GM19397 (cell line): ENCODE measurements around the gene C21orf58.
A peak's percentile ranks its signal among the peaks of the same experiment; 100 is the strongest.
"Not testable (repeated sequence)": the region's sequence is repeated elsewhere in the genome, so short reads cannot be mapped to it uniquely, and the experiment has no call there.

Experiments
- ATAC-seq: cut with Tn5 transposase; IDR thresholded peaks from one replicate; pipeline ENCODE4 v1.9.1; 2021; ENCODE audit warnings: mild to moderate bottlenecking, moderate library complexity; ENCODE audit not compliant: unreplicated experiment

Gene C21orf58

GRCh38 chr21:46325073-46325912 lies 1.6 kb upstream of the C21orf58 start:
- no peak for ATAC-seq

- peak; percentile 62 for ATAC-seq
Observed at GRCh38 chr21:46324390-46325072, 861 bp upstream of the C21orf58 start.

- peak; percentile 3 for ATAC-seq
Observed at GRCh38 chr21:46323227-46323709, 402 bp downstream of the C21orf58 start.

DNA sequence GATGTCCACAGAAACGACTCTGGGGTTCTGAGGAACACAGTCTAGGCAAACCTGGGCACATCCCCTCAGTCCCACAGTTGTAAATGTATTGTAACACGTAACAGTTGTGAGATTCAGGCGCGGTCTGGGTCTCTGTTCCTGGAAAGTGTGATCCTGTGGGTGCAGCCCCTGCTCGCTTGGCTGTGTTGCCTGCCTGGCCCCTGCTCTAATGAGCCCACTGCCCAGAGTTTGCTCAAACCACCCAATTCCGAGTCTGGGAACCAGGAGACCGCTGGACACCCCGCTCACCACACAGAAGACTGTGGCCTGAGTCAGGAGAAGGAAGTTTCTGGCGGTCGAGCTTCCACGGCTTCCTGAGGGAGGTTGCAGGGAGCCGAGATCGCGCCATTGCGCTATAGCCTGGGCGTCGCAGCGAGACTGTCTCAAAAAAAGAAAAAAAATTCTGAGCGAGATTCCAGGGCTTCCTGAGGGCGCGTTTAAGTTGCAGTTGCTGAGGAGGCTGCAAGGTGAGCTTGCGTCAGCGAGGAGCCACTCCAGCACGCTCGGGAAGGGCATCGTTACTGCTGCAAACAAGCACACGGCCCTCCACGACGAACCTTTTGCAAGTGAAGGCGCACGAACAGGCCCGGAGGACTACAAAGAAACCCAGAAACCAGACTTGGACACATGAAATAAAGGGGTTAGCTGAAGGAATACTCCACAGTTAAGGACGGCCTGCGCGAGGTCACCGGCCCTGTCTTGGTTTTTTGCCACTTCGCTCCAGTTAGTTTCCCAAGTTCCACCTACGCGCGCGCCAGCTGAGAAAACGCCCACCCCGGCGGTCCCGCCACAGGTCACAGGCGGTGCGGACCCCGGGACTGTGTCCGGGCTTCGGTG lies 1.1 kb downstream of the C21orf58 start:
- ATAC-seq = no peak

DNA sequence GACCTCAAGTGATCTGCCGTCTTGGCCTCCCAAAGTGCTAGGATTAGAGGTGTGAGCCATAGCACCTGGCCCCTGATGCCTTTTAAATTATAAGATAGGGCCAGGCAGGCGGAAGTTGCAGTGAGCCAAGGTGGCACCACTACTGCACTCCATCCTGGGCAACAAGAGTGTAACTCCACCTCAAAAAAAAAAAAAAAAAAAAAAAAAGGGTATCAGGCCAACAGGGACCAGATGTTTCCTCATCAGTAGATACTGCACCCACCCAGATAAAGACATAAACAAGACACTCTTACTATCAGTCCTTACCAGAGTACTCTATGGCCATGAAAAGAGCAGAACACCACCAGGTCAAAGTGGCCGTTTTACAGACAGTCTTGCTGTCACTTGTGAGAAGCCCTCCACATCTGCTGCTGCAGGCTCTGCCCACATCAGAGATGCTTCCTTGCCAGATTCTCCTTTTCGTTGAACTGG lies 3.3 kb downstream of the C21orf58 start:
- ATAC-seq = no peak

GRCh38 chr21:46319186-46319585 lies 4.5 kb downstream of the C21orf58 start:
- no peak for ATAC-seq

DNA sequence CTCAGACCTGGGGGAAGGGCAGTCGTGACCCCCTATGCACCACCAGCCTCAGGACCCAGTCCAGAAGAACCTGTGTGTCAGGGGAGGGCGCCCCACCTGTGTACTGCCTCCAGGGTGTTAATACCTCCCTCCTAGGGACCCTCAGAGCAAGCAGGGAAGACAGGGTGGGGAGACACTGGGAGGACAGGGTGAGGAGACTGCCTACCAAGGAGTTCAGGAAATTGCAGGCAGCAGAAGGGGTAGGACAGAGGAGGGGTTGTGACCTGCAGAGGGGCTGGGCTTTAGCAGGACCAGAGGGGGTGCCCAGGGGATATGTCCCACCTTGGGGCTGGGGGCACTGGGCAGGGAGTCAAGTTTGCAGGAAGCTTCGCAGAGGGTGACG lies 5.2 kb downstream of the C21orf58 start:
- ATAC-seq = no peak

DNA sequence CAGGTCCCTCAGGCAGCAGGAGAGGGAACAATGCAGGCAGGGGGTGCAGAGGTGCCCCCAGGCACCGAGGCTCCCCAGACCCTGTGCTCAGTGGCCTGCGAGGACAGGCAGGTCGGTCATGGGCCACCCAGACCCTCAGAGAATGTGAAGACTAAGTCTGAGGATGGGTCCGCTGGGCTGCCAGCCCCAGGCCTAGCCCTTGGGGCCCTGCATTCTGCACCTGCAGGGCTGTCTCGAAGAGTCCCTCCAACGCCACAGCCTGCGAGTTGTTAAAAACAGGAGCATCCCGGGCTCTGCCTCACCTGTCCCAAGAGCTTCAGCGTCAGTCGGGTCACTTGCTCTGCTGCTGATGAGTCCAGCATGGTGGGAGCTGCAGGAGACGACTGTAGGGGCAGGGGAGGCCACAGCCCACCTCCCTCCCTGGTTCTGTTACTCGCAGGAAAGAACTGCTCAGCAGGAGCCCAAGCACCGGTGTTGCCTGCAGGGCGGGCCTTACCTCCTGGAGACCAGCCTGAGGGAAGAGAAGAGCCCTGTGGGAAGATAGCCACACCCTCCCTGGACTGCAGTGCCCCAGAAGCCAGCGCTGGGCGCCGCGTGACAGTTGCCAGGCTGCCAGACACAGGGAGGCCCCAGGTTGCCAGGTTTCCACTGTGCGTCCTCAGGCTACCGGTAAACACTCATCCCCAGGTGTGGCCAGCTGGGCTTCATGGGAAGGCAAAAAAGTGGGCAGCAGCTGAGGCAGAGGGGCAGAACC lies 5.8 kb downstream of the C21orf58 start:
- ATAC-seq = no peak

DNA sequence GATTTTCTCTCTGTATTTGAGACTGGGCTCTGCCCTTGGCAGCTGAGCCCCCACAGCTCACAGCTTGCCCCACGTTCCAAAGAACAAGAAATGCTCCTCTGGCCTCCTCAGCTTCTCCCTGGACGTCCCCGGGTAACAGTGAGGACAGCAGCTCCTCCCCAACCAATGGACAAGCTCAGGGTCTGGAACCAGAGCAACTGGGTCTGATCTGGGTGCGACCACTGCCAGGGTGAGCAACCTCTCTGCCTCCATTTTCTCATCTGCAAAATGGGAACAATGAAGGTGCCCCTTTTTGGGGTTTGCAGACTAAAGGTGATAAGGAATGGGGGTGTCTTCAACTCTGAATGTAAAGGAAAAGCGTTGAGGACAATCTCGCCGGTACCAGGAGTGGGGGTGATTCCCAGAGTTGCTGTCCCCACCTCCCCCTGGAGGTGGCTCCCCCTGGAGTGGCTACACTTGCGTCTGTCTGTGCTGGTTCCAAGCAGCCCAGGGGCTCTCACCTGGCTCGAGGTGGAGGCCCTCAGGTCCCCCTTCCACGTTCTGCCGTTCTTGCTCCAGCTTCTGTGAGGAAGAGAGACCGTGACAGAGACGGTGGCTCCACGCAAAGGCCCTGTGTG lies 6.9 kb downstream of the C21orf58 start:
- ATAC-seq = no peak

DNA sequence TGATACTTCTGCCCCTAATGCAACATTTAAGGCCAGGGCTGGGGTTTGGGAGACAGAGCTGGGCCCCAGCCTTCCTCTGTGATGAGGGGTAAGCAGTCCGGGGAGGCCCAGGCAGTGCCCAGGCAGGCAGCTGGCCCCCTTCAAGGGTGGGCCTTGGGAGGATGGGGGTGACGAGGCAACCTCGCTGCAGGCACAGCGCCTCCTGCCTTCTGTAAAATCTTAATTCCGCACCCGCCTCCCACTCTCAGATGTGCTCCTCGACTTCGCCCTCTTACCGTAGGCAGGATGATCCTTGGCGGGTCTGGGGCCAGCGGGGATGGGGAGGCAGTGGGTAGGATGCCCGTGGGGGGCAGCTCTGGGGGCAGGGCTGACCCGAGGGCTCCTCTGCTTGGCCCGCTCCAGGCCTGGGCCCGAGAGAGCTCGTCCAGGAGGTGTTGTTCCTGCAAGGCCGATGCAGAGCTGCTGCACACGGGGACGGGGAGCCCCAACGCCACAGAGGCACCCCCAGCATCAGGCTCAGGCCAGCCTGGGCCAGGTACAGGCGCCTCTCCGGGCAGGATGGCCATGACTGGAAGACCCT lies 9.1 kb downstream of the C21orf58 start:
- ATAC-seq = no peak

DNA sequence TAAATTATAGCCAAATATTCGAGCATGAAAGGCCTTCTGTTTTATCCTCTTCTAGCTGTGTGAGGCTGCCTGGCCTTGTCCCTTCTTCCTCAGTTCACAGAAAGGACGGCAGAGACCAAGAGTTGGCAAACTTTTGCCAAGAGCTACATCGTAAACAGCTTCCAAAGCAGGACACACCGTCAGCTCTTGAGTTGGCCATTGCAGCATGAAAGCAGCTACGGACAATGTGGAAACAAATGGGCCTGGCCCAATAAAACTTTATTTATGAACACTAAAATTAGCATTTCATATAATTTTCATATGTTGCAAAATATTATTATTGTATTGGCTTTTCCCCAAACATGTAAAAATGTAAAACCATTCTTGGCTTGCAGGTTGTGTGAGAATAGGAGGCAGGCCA lies 10.7 kb downstream of the C21orf58 start:
- no peak for ATAC-seq

DNA sequence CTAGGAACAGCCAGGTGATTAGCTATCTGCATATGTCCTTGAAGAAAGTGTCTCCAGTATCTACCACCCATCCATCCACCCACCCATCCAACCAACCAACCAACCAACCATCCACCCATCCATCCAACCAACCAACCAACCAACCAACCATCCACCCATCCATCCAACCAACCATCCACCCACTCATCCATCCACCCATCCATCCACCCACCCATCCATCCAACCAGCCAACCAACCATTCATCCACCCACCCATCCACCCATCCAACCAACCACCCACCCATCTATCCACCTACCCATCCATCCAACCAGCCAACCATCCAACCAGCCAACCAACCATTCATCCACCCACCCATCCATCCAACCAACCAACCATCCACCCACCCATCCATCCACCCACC lies 12.1 kb downstream of the C21orf58 start:
- ATAC-seq = no peak

DNA sequence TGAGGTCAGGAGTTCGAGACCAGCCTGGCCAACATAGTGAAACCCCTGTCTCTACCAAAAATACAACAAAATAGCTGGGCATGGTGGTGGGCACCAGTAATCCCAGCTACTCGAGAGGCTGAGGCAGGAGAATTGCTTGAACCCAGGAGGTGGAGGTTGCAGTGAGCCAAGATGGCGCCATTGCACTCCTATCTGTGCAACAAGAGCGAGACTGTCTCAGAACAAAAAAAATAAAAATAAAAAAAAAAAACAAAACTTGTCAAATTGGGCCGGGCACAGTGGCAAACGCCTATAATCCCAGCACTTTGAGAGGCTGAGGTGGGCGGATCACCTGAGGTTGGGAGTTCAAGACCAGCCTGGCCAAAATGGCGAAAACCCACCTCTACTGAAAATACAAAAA lies 13.4 kb downstream of the C21orf58 start:
- ATAC-seq = not testable (repeated sequence)

GRCh38 chr21:46308431-46308830 lies 15.2 kb downstream of the C21orf58 start:
- no peak for ATAC-seq

DNA sequence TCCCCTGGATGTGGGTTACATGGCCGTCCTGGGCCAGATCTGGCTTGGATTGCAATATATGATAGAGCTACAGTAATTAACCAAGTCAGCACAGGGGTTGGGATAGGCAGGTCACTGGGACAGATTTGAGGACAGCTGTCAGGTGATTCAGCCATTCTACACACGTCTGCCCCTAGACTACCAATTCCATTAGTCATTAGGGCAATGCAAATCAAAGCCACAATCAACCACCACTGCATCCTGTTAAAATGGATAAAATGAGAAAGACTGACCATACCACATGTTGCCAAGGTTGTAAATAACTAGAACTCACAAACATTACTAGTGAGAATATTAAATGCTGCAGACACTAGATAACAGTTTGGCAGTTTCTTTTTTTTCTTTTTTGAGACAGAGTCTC lies 16.0 kb downstream of the C21orf58 start:
- peak; percentile 50 for ATAC-seq

DNA sequence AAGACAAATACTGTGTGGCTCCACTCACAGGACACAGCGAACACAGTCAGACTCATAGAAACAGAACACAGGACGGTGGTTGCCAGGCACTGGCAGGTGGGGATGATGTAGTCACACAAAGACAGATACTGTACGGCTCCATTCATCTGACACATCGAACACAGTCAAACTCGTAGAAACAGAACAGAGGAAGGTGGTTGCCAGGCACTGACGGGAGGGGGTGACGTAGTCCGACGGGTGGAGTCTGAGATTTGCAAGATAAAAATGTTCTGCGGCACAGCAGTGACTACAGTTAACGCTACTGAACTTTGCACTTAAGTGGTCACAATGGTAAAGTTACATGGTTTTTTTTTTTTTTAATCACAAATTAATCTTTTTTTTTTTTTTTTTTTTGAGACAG lies 18.7 kb downstream of the C21orf58 start:
- no peak for ATAC-seq

DNA sequence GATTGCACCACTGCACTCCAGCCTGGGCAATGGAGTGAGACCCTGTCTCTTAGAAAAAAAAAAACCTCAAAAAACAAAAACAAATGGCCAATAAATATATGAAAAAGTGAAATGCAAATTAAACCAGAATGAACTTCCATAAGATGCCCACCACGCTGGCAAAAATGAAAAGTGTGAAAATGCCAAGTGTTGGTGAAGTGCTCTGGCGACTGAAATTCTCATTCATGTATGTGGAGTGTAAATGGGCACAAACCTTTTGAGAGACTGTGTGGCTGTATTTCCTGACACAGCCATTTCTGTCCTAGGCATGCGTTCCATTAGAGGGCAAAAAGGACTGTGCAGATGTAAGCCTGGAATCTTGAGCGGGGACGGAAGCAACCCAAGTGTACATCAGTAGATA lies 19.2 kb downstream of the C21orf58 start:
- no peak for ATAC-seq

DNA sequence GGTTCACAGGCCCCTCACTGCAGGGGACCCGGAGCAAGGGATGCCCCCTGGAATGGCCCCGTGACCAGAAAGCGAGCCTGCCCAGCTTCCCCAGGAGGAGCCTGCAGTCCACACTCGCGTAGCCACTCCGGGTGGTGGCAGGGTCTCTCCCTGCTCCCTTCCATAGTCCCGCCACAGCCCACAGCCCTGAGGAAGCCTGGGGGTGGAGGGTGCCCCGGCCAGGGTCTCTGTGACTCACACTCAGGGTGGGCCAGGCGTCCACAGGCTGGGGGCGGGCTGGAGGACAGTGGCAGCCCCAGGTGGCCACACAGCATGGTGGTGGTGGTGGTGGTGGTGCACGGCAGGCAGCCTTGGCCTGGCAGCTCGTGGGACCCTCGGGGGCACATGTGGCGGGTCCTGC lies 21.9 kb downstream of the C21orf58 start:
- no peak for ATAC-seq

GRCh38 chr21:46299167-46299566 lies 24.5 kb downstream of the C21orf58 start:
- no peak for ATAC-seq
